C4-2B (cell line): ENCODE data around the gene OPN1SW.

Experiments
- H3K27ac ChIP-seq: fragments of 450-650 bp; 2 replicates; pipeline ENCODE4 v1.5.1; 2017
- CTCF ChIP-seq: fragments of 450-650 bp; conservative IDR thresholded peaks from 2 replicates; pipeline ENCODE4 v1.5.1; 2017; ENCODE audit warnings: mild to moderate bottlenecking
- ZFX ChIP-seq: fragments of 450-650 bp; IDR thresholded peaks from 2 replicates; pipeline ENCODE4 v1.6.1; 2017

The OPN1SW gene

GRCh38 chr7:128801667-128802418 is 26.2 kb upstream of the OPN1SW start:
- no peak for TF ChIP-seq CTCF
- TF ChIP-seq ZFX, result no peak
- no peak overlapping the region for H3K27ac ChIP-seq

- no peak overlapping the region for H3K27ac ChIP-seq
- TF ChIP-seq ZFX (no peak), CTCF (no peak)
Observed at GRCh38 chr7:128801003-128801402, 25.4 kb upstream of the OPN1SW start.

- no peak for TF ChIP-seq ZFX
- TF ChIP-seq CTCF, result no peak
- H3K27ac ChIP-seq, result no peak overlapping the region
Observed at GRCh38 chr7:128800567-128800966, 25.0 kb upstream of the OPN1SW start.

GRCh38 chr7:128799451-128799850 is 23.9 kb upstream of the OPN1SW start:
- H3K27ac ChIP-seq, result no peak overlapping the region

GRCh38 chr7:128796327-128796726 is 20.7 kb upstream of the OPN1SW start:
- no peak overlapping the region for H3K27ac ChIP-seq
- no peak for TF ChIP-seq ZFX
- no peak for TF ChIP-seq CTCF

More at GRCh38 chr7:128799451-128799850, 23.9 kb upstream of the OPN1SW start:
- no peak for TF ChIP-seq CTCF
- TF ChIP-seq ZFX, result no peak

- H3K27ac ChIP-seq, result no peak overlapping the region
Observed at GRCh38 chr7:128795129-128795528, 19.5 kb upstream of the OPN1SW start.

GRCh38 chr7:128794436-128794835 is 18.8 kb upstream of the OPN1SW start:
- H3K27ac ChIP-seq, result no peak overlapping the region
- TF ChIP-seq CTCF (no peak), ZFX (no peak)

More at GRCh38 chr7:128795129-128795528, 19.5 kb upstream of the OPN1SW start:
- no peak for TF ChIP-seq ZFX
- no peak for TF ChIP-seq CTCF
